Measurements from ENCODE around the gene ARHGAP21.
"Not testable (repeated sequence)": the region's sequence is repeated elsewhere in the genome, so short reads cannot be mapped to it uniquely, and the experiment has no call there.

The ARHGAP21 gene

DNA sequence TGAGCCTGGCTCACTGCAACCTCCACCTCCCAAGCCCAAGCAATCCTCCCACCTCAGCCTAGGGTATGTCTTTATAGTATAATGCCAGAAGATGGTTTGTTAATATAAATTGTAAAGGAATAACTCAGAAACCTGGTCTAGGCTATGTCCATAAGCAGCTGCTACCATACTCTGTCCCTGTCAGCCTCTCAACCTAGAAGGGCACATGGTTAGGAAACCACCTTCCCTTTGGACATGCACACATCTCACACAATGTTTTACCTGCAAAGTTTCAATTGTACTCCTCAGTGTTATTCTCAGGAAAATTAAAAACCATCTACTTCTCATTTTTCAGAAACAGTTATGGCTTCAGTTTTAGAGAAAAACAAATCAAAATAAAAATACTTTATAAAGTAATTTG is 40.1 kb downstream of the ARHGAP21 start:
- DNase-seq (ENCODE audit: low read depth), result no peak

DNA sequence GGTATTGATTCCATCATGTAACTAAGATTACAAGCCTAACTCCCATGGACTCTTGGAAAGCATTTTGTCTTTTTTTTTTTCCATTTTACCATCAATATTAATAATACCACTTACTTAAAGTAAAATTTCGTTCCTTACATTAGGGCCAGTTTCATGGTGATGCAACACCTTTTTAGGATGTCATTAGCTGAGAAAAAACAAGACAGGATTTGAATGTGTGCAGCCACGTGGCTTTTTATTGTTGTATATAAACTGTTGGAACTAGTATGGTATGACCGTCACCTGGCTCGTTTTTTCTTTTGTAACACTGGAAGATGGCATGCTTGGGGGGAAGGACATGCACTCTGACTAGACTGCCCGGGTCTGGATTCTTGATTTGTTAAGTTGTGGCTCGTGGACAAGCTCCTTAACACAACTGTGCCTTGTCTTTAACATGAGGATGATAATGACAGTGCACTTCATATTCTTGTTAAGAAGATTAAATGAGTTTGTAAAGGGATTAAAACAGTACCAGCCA is 42.1 kb downstream of the ARHGAP21 start:
- DNase-seq (ENCODE audit: low read depth), result no peak

DNA sequence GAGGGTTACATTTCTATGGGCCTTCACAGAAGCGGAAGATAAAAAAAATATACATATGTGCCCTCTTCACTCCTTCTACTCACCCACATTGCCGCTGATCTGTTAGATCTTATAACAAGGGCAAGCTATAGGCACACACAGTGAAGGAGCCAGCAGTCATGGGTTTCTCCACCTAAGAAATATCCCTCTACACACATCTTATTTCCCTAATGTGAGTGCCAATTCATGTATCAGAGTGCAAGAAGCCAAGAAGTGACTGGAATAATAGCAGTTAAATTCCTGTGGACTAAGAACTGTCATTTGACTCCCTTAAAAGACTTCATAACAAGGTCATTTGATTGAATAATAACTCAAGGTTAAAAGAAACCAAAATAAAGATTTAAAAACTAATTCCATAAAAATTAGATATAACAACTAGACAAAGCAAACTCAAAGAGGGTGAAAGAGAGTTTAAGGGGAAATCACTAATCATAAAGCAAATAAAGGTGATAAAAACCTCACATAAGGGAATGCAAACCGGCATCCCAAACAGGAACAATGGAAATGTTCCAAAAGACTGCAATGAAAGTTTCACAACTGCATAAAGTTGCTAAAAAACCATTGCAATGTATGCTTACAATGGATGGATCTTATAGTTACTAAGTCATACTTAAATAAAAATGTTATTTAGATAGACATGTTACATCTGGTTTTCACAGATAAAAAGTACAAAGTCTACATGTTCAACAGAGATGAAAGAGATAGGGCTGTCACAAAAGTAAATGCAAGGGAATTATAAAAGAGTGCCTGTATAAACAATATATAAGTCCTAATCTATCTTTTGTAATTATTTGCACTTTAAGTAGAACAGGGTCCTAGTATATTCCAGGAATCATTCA is 42.8 kb downstream of the ARHGAP21 start:
- peak; percentile 49 for DNase-seq (ENCODE audit: low read depth)

DNA sequence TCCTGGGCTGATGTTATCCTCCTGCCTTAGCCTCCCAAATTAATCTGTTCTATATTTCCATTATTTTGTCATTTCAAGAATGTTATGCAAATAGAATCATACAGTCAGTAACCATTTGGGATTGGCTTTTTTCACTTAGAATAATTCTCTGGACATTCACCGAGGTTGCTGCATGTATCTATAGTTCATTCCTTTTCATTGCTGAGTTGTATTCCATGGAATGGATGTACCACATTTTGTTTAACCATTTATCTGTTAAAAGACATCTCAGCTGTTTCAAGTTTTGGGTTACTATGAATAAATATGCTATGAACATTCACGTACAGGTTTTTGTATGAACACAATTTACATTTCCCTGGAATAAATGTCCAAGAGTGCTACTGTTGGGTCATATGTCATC is 44.9 kb downstream of the ARHGAP21 start:
- no peak for DNase-seq (ENCODE audit: low read depth)

DNA sequence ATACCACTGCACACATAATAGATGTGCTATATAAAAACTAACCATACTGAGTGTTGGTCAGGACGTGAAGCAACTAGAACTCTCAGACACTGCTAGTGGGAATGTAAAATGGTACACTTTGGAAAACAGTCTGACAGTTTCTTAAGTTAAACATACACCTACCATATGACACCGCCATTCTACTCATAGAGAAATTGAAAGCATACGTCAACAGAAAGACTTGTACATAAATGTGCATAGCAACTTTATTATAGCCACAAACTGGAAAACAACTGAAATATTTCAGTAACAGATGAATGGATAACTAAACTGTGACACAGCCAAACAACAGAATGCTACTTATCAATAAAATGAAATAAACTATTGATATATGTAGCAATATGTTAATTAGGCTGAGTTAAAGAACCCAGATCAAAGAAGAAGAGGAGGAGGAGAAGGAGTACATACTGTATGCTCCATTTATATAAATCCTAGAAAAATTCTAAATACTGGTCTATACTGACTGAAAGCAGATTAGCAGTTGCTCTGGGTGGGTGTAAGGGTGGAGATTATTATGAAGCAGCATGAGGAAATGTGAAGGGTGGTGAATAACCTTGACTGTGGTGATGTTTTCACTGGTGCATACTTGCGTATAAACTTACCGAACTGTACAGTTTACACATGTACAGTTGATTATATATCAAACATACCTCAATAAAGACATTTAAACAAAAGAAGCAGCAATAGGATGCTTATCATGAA is 48.6 kb downstream of the ARHGAP21 start:
- DNase-seq (ENCODE audit: low read depth), result no peak

DNA sequence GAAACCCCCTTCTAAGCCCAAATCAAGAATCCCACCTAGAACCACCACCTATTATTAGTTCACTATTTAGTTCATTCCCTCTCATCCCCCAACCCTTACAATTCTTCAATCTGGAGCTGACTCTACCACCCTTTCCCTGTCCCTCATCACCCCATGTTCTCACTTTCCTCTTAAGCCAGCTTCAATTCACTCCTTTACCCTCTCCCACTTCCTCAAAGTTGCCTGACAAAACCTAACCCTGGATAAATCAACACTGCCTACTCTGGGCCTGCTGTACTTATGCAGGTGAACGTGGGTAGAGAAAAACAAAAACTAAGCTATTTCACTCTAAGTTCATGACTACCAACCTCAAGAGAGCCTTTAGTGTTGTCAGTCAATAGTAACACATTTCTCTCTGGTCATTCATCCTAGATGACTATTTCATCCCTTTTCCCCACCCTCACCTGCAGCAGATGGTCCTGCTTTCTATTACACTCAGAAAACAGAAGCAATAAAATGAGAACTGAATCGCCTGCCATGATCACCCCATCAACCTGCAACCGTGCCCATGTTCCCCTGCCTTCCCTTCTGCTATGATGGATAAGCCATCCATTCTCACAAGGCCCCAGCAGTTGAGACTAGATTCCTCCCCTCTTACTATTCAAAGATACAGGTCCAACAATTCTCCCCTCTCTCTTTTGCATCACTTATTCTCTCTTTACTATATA is 52.6 kb downstream of the ARHGAP21 start:
- no peak for DNase-seq (ENCODE audit: low read depth)

DNA sequence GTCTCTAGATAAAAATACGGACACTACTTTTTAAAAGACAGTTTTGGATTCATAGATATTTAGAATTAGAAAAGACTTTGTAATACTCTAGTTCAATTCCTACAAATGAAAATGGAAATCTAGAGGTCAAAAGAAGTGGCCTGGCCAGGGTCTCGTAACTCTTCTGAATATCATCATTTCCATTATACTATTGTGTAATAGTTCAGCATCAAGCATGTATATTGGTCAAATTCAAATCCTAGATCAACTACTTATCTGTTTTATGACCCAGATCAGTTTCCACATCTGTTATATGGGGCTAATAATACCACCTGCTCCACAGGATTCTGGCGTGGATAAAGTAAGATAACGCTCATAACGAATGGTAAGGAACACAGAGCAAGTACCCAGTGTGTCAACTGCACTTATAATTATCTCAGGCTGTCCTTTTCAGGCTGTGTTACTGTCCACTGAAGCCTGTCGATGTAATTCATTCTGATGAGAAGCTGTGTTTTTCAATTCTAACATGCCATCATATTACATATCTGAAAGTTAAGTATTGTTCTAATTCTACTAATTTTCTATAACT is 54.3 kb downstream of the ARHGAP21 start:
- no peak for DNase-seq (ENCODE audit: low read depth)

DNA sequence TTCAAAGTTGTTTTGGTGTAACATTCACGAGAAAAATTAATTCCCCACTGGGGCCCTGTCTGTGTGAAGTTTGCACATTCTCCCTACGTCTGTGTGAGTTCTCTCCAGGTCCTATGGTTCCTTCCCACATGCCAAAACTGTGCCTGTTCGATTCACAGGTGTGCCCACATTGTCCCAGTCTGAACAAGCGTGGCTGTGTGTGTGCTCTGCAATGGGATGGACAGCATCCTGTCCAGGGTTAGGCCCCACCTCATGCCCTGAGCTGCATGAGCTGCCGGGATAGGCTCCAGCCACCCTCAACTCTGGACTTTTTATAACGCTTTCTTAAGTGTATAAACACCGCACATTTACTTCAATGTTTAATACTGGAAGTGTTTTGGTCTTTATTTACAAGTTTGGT is 55.4 kb downstream of the ARHGAP21 start:
- no peak for DNase-seq (ENCODE audit: low read depth)

DNA sequence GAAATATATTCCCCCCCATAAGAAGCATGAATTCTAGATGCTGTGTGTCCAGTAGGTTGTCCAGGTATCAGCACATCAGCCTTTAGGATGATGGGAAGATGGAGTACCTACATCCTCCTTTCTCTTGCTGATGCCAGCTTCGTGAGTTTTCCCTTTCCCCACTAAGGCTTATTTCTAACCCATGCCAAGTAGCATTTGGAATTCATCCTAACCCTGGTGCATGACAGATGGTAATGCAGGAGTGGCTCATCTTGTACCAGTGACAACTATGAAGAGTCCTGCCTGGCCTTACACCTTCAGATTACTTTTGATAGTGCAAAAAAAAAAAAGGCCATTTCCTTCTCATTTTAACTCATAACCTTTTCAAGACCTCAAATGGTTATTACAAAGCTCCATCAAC is 58.7 kb downstream of the ARHGAP21 start:
- no peak for DNase-seq (ENCODE audit: low read depth)

DNA sequence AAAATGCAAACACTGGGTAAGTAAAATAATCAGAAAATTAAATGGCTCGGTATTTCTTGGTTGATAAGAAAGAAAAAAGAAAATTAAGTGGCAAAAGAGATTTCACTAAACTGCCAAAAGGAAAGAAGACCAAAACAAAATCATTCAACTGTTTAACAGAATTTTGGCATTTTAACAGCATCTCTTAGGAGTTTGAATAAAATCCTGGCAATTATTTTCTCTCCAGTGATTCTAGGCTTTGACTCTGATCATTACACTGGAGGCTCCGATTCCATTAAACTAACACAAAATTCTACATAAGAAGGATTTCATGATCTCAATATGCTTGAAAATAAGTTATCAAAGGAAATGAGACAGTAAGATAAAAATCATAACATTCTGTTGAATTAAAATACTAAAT is 62.3 kb downstream of the ARHGAP21 start:
- DNase-seq (ENCODE audit: low read depth), result no peak

DNA sequence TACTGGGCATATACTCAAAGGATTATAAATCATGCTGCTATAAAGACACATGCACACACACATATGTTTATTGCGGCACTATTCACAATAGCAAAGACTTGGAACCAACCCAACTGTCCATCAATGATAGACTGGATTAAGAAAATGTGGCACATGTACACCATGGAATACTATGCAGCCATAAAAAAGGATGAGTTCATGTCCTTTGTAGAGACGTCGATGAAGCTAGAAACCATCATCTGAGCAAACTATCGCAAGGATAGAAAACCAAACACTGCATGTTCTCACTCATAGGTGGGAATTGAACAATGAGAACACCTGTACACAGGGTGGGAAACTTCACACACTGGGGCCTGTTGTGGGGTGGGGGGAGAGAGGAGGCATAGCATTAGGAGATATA is 65.4 kb downstream of the ARHGAP21 start:
- DNase-seq (ENCODE audit: low read depth), result not testable (repeated sequence)

DNA sequence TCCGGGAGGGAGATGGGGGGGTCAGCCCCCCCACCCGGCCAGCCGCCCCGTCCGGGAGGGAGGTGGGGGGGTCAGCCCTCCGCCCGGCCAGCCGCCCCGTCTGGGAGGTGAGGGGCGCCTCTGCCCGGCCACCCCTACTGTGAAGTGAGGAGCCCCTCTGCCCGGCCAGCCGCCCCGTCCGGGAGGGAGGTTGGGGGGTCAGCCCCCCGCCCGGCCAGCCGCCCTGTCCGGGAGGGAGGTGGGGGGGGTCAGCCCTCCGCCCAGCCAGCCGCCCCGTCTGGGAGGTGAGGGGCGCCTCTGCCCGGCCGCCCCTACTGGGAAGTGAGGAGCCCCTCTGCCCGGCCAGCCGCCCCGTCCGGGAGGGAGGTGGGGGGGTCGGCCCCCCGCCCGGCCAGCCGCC is 67.4 kb downstream of the ARHGAP21 start:
- DNase-seq (ENCODE audit: low read depth), result not testable (repeated sequence)

DNA sequence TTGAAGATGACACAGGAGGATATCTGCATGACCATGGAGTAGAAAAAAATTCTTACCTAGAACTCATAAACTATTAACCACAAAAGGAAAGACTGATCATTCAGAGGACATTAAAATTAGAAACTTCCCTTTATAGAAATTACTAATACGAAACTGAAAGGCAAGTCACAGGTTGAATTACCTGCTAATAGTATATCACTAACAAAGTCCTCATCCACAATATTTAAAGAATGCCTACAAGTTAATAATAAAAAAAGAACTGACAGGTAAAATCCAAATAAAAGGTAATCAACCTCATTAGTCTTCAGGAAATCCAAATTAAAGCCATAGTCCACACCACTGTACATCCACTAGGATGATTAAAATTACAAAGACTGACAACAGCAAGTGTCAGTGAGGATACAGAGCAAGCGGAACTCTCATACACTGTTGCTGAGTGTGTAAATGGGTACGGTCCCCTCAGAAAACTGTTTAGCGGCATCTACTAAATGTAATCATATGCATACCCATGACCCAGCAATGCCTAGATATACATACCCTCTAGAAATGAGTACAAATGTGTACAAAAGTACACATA is 71.2 kb downstream of the ARHGAP21 start:
- DNase-seq (ENCODE audit: low read depth), result no peak

DNA sequence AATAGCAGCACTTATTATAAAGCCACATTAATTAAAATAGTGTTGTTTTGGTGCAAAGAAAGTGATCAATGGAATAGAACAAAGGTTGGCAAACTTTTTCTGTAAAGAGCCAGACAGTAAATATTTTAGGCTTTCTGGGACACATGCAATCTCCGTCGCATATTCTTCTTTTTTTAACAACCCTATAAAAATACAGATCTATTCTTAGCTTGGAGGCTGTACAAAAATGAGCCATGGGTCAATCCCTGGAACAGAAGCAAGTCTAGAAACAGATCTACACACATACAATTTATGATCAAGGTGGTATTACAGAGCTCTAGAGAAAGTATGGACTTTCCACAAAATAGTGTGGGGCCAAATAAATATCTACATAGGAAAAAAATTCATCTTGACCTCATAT is 71.8 kb downstream of the ARHGAP21 start:
- DNase-seq (ENCODE audit: low read depth), result peak; percentile 47

DNA sequence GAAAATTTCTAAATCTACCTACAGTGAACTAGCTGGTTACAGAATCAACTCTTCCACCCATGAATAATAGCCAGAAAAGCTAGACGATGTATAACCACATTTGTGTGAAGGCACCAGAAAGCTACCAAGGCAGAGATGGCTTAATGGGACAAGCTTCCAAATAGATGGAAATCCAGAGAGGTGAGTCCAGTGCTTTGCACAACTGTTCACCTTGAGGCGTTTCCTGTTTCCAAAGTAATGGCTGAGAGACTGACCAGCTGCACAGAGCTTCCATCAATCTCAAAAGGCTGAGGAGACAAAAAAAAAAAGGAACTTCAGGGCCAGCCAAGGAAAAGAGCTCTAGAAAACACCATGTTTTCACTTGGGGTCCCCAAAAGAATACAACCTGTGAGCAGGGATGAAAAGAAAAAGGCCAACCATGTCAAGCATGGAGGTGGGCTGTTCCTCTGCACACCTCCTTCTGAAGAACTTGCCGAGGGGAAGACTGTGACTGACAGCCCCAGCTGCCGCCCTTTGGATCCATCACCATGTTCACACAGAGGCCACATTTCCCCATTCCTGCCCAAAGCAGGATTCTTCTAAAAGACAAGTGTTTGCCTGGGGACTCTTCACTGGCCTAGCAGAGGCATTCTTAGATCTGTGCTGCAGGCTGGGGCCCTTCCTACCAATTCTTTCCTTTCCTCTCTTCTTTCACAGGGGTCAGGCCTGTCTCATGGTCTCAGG is 72.9 kb downstream of the ARHGAP21 start:
- DNase-seq (ENCODE audit: low read depth), result no peak

DNA sequence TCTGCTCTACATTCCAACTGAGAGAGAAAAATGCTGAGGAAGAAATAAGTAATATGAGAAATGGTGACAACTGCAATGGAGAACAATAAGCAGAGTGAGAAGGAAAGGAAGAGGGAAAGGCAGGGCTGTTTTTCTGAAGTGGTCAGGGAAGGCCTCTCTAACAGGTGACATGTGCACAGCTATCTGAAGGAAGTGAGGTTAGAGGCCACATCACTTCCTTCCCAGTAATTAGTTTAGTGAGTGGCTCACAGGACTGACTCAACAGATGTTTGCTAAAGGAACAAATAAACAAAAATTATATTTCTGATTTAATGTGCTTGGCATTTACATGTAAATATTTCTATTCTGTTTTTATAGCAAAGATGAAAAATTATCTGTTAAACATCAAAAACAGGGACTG is 77.9 kb downstream of the ARHGAP21 start:
- DNase-seq (ENCODE audit: low read depth), result peak; percentile 30

DNA sequence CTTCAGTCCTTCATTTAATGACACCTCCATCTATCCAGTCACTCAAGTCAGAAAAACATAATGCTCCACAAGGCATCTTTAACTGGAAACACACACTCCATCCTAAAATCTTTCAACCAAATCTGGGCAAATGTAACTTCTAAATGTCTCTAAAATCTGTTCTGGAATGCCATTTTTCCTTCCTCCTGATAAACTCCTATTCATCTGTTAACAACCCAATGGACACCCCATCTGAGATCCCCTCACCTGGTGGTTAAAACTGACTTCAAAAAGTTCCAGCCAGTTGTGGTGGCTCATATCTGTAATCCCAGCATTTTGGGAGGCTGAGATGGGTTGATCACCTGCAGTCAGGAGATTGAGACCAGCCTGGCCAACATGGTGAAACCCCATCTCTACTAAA is 78.7 kb downstream of the ARHGAP21 start:
- no peak for DNase-seq (ENCODE audit: low read depth)

DNA sequence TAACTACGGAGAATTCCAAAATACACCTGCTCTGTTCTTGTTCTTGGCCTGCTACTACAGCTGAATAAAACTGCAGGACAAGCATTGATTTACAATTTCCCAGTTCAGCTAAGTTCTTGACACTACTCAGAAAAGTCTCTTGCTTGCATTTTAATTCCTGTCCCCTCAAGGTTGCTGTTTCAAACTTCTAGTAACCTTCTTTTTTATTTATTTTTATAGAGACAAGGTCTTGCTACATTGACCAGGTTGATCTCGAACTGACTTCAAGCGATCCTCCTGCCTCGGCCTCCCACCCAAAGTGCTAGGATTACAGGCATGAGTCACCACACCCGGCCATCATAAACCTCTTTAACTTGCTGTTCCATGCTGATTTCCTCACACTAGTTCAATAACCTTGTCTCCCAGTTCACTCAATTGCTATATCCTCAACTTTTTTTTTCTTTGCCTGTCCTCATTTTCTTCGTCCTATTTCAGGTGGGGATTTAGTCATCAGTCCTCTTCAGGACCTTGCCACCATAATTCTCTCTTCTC is 79.9 kb downstream of the ARHGAP21 start:
- no peak for DNase-seq (ENCODE audit: low read depth)

DNA sequence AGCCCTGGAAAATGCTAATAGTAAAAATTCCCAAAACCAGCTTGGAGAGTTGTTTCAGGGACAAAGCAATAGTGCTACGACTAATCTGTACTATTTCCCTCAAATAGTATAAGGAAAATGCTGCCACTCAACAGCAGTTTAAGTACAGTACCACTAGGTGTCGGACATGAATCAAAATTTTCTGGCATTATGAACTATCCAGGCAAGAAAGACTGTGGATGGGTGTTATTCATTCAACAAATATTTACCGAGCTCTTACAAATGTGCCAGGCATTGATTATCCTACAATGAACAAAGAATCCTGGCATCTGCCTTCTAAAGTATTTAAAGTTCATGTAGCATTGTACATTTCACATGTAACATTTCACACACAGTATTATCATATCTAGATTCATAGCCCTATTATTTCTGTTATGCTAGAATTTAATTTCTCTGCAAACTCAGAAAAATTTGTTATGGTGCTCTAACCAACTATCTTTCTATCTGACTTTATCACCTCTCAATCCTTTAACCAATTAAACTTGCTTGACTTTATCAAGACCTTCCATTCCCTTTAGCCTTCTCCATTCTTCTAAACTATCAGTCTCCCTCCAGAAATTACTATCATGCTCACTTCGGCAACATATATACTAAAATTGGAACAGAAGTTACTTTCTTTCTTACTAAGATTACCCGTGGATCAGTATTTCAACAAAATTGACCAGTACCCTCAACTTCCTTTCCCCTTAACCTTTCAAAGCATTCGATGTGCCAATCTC is 80.6 kb downstream of the ARHGAP21 start:
- DNase-seq (ENCODE audit: low read depth), result peak; percentile 85

DNA sequence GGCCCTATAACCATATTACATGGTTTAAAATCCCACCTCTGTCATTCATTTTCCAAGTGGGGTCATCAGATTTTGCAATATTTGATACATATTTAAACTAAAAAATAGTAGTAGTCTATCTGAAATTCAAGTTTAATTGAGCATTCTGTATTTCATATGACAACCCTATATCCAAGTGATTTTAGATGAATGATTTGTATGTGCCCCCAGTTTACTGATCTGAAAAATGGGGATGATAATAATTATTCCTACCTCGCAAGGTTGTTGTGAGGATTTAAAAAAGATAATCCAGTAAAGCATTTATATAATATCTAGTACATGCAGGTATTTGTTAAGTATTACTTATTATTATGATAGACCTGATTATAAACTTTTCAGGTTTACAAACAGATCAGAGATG is 84.6 kb downstream of the ARHGAP21 start:
- no peak for DNase-seq (ENCODE audit: low read depth)
